C4-2B (cell line): Measurements from ENCODE around the gene TIGD3.

Experiments used
- H3K27ac ChIP-seq: fragments of 450-650 bp; 2 replicates; pipeline ENCODE4 v1.5.1; 2017
- CTCF ChIP-seq: fragments of 450-650 bp; conservative IDR thresholded peaks from 2 replicates; pipeline ENCODE4 v1.5.1; 2017; ENCODE audit warnings: mild to moderate bottlenecking
- ZFX ChIP-seq: fragments of 450-650 bp; IDR thresholded peaks from 2 replicates; pipeline ENCODE4 v1.6.1; 2017

TIGD3 gene

DNA sequence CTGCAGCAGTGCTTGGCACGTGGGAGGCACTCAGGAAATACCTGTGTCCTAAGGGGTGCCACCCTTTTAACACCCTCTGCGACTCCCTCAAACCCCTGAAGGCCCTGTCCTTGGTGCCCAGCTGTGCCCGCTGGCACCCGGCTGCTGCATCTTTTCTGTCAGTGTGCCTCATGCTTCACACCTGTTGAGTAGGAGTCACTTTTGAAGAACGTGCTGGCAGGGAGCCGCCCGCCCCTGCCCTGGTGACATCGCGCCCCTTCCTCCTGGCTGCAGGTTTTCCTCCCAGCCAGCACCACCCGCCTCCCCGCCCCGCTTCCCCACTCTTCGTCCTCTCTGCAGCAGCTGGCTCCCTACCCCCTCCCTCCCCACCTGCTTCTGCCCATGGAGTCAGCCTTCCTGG lies 49.7 kb downstream of the TIGD3 start:
- TF ChIP-seq ZFX (no peak), CTCF (no peak)
- no peak overlapping the region for H3K27ac ChIP-seq

DNA sequence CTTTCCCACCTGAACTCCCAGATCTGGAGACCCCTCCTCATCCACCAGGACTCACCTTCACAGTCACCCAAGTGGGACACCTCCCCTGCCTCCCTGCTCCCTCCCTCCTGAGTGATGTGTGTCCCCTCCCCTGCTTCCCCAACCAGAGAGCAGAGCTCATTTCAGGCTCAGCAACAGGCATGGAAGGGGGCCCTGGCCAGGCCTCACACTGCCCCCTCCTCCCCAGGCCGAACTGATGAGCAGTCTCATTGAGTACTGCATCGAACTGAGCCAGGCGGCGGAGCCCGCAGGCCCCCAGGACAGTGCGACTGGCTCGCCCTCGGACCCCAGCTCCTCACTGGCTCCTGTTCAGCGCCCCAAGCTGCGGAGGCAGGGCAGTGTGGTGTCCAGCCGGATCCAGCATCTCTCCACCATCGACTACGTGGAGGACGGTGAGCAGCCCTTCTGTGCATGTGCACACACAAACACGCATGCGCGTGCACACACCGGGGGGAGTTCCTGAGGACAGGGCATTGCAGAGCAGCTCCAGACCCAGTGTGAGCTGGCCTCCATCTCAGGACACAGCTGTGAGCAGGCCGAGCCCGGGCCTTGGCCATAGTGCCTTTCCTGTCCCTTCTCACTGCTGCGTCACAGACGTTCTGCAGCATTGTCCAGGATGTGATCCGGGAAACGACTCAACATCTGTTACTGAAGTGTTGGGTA lies 50.2 kb downstream of the TIGD3 start:
- no peak overlapping the region for H3K27ac ChIP-seq
- TF ChIP-seq CTCF (no peak), ZFX (no peak)
